Activated effector memory CD4-positive, alpha-beta T cell treated with anti-CD3 and anti-CD28 coated beads, Interleukin-2, amount 50 U/mL, for 16 hours (primary cell): ENCODE data around the gene ALDH1A1.

Source experiments
- DNase-seq: peaks from one replicate; pipeline ENCODE4 v3.0.0-alpha.2; 2020

The ALDH1A1 gene

DNA sequence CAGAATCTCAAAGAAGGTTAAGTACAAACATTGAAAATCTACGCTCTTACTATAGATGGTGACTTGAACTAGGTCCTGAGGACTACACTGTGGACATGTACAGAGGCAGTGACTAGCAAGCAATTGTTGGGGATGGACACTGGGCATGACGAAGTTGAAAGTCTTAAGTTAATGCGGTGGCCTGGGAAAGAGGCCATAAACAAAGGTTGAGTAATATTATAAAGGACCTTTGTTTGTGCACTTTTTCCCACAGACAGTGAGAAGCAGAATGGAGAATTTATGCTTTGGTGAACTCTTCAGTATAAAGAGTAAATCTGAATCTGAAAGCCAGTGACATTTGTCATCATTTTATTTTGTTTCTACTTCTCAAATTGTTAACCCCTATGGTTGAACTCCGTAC, 15.3 kb downstream of the ALDH1A1 start:
- no peak for DNase-seq

DNA sequence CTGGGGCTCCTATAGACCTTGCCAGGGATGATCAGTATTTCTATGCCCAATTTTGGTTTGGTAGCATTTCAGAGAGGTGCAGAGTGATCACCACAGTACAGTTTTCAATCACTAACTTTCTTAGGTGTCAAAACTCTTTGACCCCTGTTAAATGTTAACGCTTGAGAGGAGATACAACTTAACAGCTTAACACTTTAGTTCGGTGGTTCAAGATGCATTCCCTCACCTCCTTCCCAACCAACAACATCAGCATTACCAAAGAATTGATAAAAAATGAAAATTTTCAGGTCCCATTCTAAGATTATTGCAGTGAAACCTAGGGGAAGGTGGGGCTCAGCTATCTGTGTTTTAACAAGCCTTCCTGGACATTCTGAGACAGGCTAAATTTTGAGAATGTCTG, 16.2 kb downstream of the ALDH1A1 start:
- DNase-seq = no peak

DNA sequence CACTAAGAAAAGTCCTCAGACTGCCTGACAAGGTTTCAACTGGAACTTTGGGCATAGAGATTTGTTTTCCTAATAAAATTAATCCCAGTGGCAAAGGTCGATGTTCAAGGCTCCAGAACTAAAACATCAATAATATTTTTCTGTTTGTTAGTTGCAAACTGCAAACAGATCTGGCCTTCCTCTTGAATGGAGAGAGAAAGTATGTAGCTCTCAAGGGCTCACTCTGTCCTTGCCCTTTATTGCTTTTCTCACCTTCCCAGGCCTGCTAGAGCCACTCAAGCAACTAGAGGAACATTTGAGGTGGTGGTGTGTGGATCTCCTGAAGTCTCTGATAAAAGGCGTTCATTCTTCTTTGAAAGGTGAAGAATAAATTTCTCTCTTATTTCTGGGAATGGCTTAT, 16.6 kb downstream of the ALDH1A1 start:
- DNase-seq = no peak

DNA sequence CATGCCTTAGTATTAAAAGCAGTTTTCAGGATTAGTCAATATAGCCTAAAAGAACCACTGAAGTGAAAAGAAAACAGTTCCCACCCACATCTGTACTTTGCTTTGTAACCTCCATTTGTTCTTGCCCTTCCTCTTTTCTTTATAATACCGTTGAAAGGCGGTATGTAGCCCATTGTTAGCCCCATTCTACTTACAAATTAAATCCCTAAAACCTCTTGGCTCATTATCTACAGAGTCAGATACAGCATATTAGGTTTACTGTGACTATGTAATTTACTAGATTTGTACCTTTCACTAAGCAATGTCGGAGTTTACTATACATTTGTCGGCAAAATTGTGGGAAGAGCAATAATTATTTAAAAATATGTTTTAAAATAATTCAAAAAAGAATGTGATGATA, 17.3 kb downstream of the ALDH1A1 start:
- no peak for DNase-seq

DNA sequence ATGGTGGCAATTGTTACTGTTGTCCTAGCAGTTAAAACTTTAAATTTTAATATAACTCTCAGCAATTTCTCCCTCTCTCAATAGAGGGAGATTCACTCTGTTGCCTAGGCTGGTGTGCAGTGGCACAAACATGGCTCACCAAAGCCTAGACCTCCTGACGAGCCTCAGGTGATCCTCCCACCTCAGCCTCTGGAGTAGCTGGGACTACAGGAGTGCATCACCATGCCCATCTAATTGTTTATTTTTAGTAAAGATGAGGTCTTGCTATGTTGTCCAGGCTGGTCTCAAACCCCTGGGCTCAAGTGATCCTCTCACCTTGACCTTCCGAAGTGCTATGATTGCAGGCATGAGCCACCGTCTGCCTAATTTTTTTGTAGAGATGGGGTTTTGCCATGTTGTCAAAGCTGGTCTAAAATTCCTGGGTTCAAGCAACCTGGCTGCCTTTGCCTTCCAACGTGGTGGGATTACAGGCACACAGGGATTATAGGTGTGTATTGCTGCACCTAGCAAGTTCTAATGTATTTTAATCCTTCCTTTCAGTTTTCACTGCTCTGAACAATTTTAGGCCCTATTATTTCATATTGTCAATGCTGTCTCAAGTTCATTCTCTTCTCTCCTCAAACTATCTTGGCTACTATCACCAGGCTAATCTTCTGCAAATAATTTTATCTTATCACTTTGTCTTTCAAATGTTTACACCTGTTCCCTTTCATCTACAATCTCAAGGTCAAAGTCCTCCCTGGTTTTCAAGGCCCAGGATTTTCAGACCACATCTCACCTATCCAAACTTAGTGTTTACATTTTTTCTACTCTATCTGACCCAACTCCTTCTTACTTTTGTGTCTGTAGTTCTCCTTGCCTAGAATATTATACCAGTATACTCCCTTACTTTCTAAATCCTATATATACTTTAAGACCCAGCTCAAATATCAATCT, 18.9 kb downstream of the ALDH1A1 start:
- DNase-seq = no peak

DNA sequence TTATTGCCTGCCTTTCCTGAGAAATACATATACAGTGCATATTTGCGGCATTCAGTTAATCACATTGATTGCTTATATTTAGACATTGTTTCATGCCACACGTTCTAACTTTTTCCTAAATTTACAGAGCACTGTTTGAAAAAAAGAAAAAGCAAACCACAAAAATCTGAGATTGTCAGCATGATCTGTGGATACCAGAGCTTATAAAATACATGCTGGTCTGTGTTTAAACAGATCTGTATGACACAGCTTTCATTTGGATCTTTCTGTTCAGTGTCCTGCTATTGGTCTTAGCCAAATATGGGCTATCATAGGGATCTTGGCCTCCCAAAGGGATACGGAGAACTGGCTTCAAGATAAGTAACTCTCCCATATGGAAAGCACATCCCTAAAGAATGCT, 20.2 kb downstream of the ALDH1A1 start:
- no peak for DNase-seq

DNA sequence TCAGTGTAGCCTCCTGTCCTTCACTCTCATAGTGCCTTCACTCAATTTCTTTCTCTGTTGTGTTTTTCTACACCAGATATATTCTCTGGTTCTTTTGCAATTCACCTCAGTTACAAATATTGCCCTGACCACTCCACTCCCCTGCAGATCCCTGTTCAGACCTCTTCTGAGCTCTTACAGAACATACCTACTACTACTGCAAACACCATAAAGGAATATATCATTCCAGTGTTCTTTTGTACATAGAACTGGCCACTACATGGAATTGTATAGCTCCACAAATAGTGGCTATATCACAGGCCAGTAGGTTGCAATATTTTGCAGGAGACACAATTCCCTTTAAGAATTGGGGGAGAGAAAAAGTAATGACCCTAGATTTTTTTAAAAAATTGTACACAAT, 21.0 kb downstream of the ALDH1A1 start:
- no peak for DNase-seq

DNA sequence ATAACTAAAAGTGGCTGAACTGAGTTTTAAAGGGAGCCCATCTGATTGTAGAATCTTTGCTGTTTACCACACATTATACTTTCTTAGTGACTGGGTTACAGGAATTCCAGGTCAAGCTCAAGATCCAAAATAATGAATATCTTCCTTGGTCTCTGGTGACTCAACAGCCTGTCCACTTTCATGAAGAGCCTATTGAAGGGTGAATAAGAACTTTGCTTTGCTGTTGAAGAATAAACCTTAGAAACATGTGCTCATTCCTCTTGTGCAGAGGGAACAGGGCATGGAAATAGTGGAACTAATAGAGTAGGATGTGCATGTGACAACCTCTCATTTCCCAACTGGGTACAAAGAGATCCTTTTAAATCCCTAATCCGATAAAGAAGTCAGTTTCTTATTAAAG, 21.4 kb downstream of the ALDH1A1 start:
- no peak for DNase-seq

DNA sequence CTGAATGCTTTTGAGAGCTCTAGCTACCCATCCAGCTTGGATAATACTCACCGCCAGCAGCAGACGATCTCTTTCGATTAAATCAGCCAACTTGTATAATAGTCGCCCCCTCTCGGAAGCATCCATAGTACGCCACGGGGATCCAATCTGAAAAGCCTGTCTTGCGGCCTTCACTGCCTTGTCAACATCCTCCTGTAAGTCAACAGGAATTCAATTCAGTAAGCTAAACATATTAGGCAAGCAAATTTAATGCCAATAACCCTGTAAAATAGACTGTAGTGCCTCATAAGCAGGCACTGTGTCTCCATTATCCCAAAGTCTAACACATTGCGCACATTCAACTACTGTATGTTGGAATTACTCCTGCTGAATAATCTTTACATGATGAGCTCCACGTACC, 22.0 kb downstream of the ALDH1A1 start:
- DNase-seq = no peak

DNA sequence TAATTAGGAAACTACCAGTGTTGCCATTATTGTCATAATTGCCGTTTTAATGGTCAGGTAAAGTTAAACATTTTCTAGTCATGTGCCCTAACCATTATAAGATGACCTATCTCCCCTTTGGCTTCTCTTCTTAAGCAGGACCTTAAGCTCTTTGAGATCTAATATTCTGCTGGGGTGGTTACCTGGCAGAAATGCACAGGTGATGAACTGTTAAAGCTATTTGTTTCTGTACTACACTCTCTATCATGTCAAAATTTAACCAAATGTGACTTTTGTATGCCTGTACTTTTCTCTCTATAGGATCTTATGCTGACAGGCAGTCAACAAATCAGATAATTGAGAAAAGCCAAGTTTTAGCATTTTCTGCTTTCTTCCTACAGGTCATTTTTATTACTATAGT, 23.3 kb downstream of the ALDH1A1 start:
- no peak for DNase-seq

DNA sequence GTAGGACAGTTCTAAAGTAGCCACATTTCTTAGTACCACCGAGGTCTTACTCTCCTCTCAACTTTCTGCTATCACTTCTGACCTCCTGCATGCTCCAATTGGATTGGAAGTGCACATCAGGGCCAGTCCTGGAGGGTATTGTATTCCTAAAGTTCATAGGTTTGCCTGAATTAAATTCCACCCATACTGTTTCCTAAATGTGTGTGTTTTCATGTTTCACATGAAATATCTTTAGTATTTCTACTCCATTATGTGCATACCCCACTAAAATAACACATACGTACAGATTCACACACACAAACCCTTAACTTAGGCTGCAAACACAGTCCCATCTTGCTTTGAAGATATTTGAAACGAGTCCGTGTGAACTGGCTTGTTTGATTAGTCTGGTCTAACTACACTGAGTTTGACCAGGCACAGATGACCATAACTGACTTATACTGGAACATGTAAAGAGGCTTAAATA, 24.8 kb downstream of the ALDH1A1 start:
- no peak for DNase-seq

DNA sequence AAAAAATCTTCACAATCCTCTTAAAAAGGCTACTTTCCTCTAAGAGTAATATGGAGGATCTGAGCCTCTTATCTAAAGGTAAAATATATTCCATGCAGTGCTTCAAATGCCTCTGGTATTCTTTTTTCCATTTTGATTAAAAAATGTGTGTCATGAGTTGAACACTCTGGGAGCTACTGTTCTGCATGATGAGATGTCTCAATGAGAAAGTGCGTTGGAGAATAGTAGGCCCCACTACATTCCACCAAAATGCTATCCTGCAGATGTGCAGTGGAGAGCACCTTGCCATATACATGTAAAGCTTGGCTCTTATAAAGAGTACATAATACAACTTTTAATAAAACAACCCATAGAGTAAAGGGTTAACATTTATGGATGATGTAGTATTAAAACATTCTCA, 26.3 kb downstream of the ALDH1A1 start:
- no peak for DNase-seq

DNA sequence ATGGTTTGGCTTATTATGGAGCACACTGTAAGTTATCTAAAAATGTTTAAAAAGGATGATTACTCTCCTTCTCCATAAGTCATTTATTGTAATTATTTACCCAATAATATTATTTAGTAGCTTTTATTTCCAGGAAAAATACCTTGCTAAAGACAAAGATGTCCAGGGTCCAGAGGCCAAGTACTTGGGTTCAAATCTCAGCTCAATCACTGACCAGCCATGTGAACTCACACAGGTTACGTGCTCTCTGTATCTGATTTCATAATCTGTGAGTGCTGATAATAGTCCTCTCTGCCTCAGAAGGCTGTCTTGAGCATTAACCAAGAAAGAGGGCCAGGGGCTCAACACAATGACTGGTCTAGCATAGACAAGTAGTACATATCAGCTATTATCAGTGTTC, 27.0 kb downstream of the ALDH1A1 start:
- no peak for DNase-seq

DNA sequence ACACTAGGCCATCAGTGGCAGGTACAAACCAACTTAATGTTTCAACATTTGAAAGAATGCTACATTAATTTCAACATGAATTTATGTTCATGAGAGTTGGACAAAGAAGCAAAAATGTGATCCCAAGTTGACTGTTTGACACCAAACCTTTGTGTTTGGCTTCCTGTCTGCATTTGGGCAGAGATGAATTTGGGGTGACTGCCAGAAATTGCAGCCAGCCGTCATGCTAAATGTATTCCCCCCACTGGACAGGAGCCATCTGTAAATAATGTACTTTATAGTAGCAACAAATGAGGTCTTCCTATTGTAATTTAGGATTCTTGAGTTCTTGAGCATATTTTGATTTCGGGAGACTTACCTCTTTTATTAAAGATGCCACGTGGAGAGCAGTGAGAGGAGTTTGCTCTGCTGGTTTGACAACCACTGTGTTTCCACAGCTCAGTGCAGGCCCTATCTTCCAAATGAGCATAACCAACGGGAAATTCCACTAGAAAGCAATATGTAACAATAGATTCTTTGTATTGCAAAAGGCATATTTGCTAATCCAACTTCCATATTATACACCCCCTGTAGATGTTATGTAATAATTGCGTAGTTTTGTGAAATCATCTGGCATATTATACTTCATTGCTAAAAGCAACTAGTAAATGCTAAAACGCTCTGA, 27.6 kb downstream of the ALDH1A1 start:
- DNase-seq = no peak

DNA sequence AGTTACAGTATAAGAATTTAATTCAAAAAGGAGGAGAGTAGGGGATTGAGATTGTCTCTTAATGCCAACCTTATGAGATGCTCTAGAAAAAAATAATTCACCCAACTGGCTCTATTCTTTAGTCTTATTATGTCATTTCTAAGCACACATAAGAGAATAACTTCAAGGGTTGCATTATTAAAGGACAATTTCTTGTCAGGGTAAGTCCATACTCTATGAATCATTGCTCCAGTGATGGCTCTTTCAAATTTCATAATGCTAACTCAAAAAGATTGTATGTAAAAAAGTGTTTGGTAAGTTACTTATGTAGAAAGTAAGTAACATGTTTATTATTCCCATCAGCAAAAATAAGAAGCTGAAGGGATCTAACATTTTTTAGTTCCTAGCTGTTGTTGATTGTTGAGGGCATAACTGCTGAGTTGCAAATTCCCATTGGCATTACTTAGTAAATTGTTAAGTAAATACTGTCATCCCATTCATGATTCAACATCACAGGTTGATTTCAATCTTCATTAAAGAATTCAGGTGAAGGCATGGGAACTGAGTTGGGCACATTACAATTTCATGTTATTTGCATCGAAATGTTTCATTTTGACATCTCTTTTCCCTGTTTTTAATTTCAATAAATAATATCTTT, 28.6 kb downstream of the ALDH1A1 start:
- no peak for DNase-seq

DNA sequence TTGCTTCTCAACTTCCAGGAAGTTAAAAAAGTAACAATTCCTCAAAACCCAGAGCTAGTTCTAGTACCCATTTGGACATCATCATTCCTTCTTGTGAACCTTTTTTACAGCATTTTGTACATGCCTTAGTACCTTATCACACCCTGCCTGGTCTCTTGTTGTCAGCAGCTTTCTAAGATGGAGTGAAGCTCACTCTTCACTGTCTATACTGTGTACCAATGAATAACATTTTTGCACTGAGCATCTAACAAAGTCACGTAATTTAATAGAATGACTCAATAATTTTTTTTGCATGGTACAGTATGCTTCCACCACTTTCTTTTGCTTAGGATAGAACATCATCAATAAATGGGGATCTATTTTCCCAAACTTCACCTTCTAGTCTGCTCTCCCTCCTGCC, 29.8 kb downstream of the ALDH1A1 start:
- DNase-seq = no peak

DNA sequence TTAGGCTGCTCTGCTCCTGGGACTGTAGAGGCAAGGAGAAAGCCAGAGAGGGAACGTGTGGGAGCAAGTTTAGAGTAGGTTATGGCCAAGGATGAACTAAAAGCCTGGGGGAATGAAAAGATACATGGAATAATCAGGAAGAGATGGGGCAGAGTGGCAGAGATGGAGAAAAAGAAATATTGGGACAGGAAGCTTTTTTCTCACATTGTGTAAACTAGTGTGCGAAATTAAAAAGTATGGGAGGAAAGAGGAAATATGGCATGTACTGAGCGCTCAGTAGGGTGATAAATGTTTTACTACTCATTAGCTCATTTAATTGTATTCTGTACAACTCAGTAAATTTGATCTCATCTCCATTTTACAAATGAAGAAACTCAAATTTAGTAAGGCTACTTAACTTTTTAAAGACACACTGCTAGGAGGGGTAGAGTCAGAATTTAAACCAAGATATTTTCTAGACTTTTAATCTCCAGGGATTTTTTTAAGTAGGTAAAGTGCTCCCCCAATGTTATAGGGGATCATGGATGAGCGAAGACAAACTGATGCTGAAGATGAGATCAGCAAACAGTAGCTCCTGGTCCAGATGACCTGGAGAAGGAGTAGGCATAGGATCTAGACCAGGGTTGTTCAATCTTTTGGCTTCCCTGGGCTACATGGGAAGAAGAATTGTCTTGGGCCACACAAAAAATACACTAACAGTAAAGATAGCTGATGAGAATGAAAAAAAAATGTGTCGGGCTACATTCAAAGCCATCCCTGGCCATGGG, 30.8 kb downstream of the ALDH1A1 start:
- no peak for DNase-seq

DNA sequence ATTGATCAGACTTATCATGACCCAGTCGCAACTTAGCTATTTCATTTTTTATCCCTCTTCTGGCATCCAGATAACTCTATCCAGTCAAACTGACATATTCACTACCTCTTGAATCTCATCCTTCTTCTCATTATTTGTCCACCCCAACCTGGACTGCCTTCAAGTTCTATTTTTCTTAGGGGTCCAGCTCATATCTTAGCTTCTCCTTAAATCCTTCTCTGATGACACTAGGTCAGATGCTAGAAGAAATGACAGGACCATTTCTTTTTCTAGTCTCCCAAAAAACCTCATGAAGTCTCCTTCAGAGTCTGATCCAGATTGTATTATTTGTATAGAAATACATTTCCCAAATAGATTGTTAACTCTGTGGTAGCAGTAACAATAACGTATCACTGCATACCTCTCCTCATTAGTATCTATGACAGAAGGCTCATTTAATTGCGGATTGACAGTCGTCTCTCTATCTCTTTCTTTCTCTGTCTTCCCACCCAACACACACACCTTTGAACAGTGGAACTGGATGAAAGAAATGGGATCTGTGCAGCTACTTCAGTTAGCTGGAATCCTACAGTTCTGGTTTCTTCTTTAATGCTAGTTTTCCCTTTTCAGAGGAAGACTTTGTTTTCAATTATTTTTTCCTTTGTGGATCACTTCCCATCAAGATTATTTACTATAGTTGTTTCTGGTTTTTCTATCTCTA, 33.5 kb downstream of the ALDH1A1 start:
- DNase-seq = no peak

DNA sequence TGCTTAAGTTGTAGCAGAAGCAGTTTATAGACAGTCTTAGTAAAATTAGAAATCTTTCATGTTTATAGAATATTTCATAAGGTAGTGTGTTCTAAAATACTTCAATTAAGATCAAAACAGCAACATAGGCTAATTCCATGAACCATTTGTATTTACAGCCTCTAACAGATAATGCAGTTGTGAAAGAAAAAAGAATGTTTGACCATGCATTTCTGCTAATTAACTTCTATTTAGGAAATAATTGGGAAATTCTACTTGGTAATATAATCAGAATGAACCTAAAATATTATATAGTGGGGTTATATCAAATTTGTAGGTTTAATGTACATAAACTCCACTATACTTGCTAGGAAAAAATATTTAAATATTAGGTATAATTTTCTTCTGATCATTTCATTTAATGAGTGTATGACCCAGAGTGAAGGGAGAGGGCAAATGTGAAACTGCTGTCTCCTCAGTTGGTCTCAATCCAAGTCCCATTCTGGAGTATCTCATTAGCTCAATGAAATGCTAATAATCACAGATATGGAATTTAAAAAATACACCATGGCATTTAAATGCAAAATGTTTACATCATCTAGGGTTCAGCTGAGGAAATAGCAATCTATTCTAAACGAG, 34.9 kb downstream of the ALDH1A1 start:
- DNase-seq = no peak

DNA sequence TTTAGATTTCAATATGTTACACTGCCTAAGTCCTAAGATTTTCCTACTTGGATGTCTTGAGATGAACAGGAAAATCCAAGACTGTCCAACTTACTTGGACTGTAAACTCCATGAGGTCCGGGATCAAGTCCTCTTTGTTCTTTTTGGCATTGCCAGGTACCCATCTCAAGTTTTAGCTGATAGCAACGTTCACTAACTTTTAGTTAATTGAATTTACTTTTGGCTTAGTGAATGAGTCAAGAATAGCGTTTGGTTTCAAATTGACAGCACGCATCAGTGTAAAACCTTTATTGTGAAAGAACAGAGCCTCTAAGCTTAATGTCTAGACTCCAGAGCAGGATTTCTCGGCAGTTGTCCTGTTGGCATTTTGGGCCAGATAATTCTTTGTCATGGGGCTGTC, 37.2 kb downstream of the ALDH1A1 start:
- no peak for DNase-seq

DNA sequence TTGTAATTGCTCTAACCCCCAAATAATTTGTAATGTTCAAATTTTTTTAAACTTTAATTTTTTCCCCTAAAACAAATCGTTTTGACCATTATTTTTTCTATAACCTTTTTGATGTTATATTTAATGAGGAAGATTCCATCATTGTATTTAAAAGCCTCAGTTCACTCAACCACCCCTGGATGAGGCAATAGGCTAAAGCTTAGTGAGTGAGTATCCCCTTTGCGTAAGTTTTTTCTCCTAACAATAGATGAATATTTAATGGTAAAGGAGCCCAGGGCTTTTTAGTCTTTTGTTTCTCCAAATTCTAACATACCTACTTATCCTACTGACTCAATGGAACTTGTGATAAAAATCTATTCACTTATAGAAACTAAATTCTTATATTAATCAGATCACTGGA, 38.1 kb downstream of the ALDH1A1 start:
- DNase-seq = no peak
